ENCODE measurements around the gene TTC21B.
"Not testable (repeated sequence)": the region's sequence is repeated elsewhere in the genome, so short reads cannot be mapped to it uniquely, and the experiment has no call there.

Gene TTC21B

DNA sequence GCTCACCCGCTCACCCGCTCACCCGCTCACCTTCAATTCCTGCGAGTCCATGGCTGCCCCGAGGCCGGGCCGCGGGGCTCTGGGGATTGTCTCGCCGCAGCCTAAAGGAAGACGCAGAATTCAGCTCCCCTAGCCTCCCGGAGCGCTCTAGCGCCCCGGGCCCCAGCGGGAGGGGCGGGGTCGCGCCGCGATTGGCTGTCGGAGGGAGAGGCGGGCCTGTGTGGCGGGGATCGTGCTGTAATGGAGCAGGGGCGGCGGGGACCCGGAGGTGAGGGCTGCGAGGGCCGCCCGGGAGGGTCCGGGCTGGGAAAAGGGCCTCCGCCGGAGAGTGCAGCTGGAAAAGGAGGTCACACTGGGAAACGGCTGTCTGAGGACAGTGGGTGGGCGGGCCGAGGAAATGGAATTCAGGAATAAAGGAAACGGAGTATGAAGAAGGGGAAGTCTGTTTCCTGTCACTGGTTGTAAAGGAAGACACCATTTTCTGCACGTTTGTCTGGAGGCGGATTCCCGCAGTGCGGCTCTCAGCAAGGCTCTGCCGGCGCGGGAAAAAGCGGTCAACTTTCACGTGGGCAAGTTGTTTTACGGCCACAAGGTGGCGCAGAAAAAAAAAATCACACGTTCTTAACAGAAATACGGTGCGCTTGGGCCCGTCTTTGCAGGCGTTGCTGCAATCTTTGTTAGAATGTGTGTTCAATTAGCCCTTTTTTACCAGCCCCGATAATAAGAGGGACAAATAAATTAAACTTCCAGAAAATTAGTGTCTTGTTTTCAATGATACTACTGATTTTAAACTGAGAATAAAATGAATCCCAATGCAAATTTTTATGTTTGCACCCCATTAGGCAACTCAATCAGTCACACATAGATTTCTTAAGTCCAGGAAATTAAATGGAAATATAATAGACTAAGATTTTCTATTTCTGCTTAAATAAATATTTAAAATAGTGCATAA lies at the start of gene TTC21B:
Gene TTC21B, minus strand, starts transcription at position 122 of the 952 bp plus-strand sequence. Its CDS starts 71 bp downstream, at position 51.
- in situ Hi-C loops (cut with HindIII; ENCODE audit: low pct_ligation_motif_present, low sequenced_read_pairs): no loop called here

DNA sequence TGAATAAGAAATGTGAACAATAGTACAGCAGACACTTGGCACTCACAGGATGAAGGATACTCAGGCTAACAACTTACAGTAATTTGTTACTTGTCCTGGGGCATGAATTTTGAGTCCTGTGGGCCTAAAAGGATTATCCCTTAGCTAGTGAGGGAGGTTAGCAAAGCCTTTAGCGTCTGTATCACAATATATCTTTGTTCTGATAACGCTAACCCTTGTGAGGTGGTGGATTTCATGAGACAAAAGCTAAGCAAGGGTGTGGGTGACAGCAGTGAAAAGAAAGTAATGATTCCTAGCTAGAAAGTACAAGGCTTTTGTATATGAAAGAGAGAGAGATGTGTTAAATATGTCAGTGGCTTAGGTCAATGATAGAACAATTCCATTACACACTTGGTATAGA lies 46.8 kb upstream of the TTC21B start:
- no peaks in the 10 kb centered on the region for H3K27me3 ChIP-seq (replicated peaks)
- in situ Hi-C loops (cut with HindIII; ENCODE audit: low pct_ligation_motif_present, low sequenced_read_pairs): no loop called here
- H3K27ac ChIP-seq: no peak overlapping the region
- H3K36me3 ChIP-seq (replicated peaks): no peaks in the 10 kb centered on the region
- DNase-seq: no peak
- H3K4me3 ChIP-seq (ENCODE audit: low read depth, low read length): no peak overlapping the region
- TF ChIP-seq CTCF (IDR thresholded peaks at IDR 0.05; ENCODE audit: low read depth, low read length, missing control alignments): no peak

More for the DNA sequence above, at the start of gene TTC21B:
- H3K27ac ChIP-seq: peak within 1 kb of the TSS; percentile 64
- peak within 1 kb of the TSS; percentile 76 for H3K4me3 ChIP-seq (ENCODE audit: low read depth, low read length)
- peak; percentile 85 for DNase-seq
- no peaks in the 10 kb centered on the region for H3K27me3 ChIP-seq (replicated peaks)
- H3K36me3 ChIP-seq (replicated peaks): no peaks in the 10 kb centered on the region
- peak; percentile 80 for TF ChIP-seq CTCF (IDR thresholded peaks at IDR 0.05; ENCODE audit: low read depth, low read length, missing control alignments)

DNA sequence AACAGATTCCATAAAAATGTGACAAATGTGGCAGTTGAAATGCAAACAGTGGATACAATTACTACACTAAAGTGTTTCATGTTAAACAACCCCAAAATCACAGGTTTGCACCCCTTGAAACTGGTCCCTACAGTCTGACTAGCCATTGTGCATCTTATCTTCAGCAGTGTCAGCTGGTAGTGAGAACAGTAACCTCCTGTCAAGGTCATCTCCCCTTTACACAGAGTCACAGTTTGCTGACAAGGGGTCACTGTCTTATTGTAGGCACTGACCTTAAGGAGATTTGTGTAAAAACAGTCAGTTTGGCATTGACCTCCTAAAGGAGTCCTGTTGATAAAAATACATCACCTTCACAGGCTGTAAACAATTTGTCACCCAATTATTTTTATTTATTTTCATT lies 37.3 kb upstream of the TTC21B start:
- no peaks in the 10 kb centered on the region for H3K36me3 ChIP-seq (replicated peaks)
- no peak overlapping the region for H3K27ac ChIP-seq
- DNase-seq: no peak
- no peak overlapping the region for H3K4me3 ChIP-seq (ENCODE audit: low read depth, low read length)
- TF ChIP-seq CTCF (IDR thresholded peaks at IDR 0.05; ENCODE audit: low read depth, low read length, missing control alignments): no peak
- no peaks in the 10 kb centered on the region for H3K27me3 ChIP-seq (replicated peaks)
- in situ Hi-C loops (cut with HindIII; ENCODE audit: low pct_ligation_motif_present, low sequenced_read_pairs): no loop called here

GRCh38 chr2:165989851-165990250 lies 36.3 kb upstream of the TTC21B start:
- DNase-seq: no peak
- no peaks in the 10 kb centered on the region for H3K36me3 ChIP-seq (replicated peaks)
- no peak overlapping the region for H3K27ac ChIP-seq
- in situ Hi-C loops (cut with HindIII; ENCODE audit: low pct_ligation_motif_present, low sequenced_read_pairs): no loop called here
- no peak for TF ChIP-seq CTCF (IDR thresholded peaks at IDR 0.05; ENCODE audit: low read depth, low read length, missing control alignments)
- no peak overlapping the region for H3K4me3 ChIP-seq (ENCODE audit: low read depth, low read length)
- no peaks in the 10 kb centered on the region for H3K27me3 ChIP-seq (replicated peaks)

DNA sequence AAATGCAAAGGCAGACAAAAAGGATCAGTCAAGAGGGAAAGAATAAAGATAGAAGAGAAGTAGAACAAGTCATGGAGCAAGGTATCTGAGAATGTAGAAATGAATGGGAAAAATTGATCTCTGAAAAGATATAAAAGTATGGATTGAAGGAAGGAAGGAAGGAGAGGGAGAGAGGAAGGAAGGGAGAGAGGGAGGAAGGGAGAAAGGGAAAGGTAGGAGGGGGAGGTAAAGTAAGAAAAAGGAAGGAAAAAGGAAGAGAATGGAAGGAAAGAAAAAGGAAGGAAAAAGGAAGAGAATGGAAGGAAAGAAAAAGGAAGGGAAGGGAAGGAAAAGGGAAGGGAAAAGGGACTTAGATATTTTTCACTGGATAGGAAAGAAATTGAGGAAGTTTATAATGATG lies 31.5 kb upstream of the TTC21B start:
- in situ Hi-C loops (cut with HindIII; ENCODE audit: low pct_ligation_motif_present, low sequenced_read_pairs): no loop called here
- DNase-seq: no peak

DNA sequence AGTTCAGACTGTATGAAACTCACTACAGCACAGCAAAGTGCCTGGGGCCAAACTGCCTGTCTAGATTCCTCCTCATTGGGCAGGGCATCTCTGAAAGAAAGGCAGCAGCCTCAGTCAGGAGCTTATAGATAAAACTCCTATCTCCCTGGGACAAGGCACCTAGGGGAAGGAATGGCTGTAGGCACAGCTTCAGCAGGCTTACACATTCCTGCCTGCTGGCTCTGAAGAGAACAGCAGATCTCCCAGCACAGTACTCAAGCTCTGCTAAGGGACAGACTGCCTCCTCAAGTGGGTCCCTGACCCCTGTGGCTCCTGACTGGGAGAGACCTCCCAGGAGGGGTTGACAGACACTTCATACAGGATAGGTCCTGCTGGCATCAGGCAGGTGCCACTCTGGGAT lies 18.6 kb upstream of the TTC21B start:
- H3K27me3 ChIP-seq (replicated peaks); in situ Hi-C loops (cut with HindIII; ENCODE audit: low pct_ligation_motif_present, low sequenced_read_pairs); H3K4me3 ChIP-seq (ENCODE audit: low read depth, low read length); H3K36me3 ChIP-seq (replicated peaks); H3K27ac ChIP-seq; DNase-seq: not testable (repeated sequence)

More for the DNA sequence above, 31.5 kb upstream of the TTC21B start:
- no peak for TF ChIP-seq CTCF (IDR thresholded peaks at IDR 0.05; ENCODE audit: low read depth, low read length, missing control alignments)
- no peak overlapping the region for H3K4me3 ChIP-seq (ENCODE audit: low read depth, low read length)
- H3K27ac ChIP-seq: no peak overlapping the region
- no peaks in the 10 kb centered on the region for H3K36me3 ChIP-seq (replicated peaks)
- H3K27me3 ChIP-seq (replicated peaks): no peaks in the 10 kb centered on the region
